ENCODE data around the gene RNF166.

The RNF166 gene

GRCh38 chr16:88706229-88706964 is at the start of gene RNF166, which contains the start of gene CTU2:
TSS of gene RNF166 (minus strand) at chr16:88706408. CDS start at chr16:88706325, 83 bp downstream.
TSS of gene CTU2 (plus strand) at chr16:88706503. CDS start at chr16:88706531, 28 bp downstream.
- peak within 1 kb of the TSS; percentile 97 to 99 for H3K4me3 ChIP-seq (replicated peaks in 1 of 2; ENCODE audit: low read depth in 2 of 2, low read length in 2 of 2)
- no peak for TF ChIP-seq CTCF (IDR thresholded peaks at IDR 0.05; ENCODE audit: low read depth, low read length)
- peak; percentile 82 to 85 for DNase-seq (ENCODE audit: low read depth in 2 of 2)

GRCh38 chr16:88754912-88755744 is 48.9 kb upstream of the RNF166 start:
- H3K4me3 ChIP-seq (replicated peaks in 1 of 2; ENCODE audit: low read depth in 2 of 2, low read length in 2 of 2): no peak overlapping the region
- DNase-seq (ENCODE audit: low read depth in 2 of 2): peak; percentile 34 to 44
- peak; percentile 34 for TF ChIP-seq CTCF (IDR thresholded peaks at IDR 0.05; ENCODE audit: low read depth, low read length)

GRCh38 chr16:88754109-88754911 is 48.1 kb upstream of the RNF166 start:
- no peak for TF ChIP-seq CTCF (IDR thresholded peaks at IDR 0.05; ENCODE audit: low read depth, low read length)
- DNase-seq (ENCODE audit: low read depth in 2 of 2): no peak
- H3K4me3 ChIP-seq (replicated peaks in 1 of 2; ENCODE audit: low read depth in 2 of 2, low read length in 2 of 2): no peak overlapping the region

- DNase-seq (ENCODE audit: low read depth in 2 of 2): no peak
- TF ChIP-seq CTCF (IDR thresholded peaks at IDR 0.05; ENCODE audit: low read depth, low read length): no peak
- no peak overlapping the region for H3K4me3 ChIP-seq (replicated peaks in 1 of 2; ENCODE audit: low read depth in 2 of 2, low read length in 2 of 2)
Measured at GRCh38 chr16:88753602-88754001, 47.4 kb upstream of the RNF166 start.

- no peak for DNase-seq (ENCODE audit: low read depth in 2 of 2)
- no peak overlapping the region for H3K4me3 ChIP-seq (replicated peaks in 1 of 2; ENCODE audit: low read depth in 2 of 2, low read length in 2 of 2)
- no peak for TF ChIP-seq CTCF (IDR thresholded peaks at IDR 0.05; ENCODE audit: low read depth, low read length)
Measured at GRCh38 chr16:88753191-88753590, 47.0 kb upstream of the RNF166 start.

- no peak overlapping the region for H3K4me3 ChIP-seq (replicated peaks in 1 of 2; ENCODE audit: low read depth in 2 of 2, low read length in 2 of 2)
- no peak for TF ChIP-seq CTCF (IDR thresholded peaks at IDR 0.05; ENCODE audit: low read depth, low read length)
- DNase-seq (ENCODE audit: low read depth in 2 of 2): no peak
Measured at GRCh38 chr16:88752386-88753002, 46.3 kb upstream of the RNF166 start.
